GM12801 (cell line): Measurements from ENCODE around the gene KATNB1.

ENCODE experiments used
- CTCF ChIP-seq: IDR thresholded peaks from one replicate; pipeline ENCODE4 v1.5.1; 2011; ENCODE audit warnings: control low read depth; ENCODE audit not compliant: insufficient read length; ENCODE audit errors: extremely low read depth

KATNB1 gene

GRCh38 chr16:57729182-57729484 lies 6.4 kb upstream of the KATNB1 start:
- no peak for TF ChIP-seq CTCF

- no peak for TF ChIP-seq CTCF
Measured at GRCh38 chr16:57730771-57731730, 4.5 kb upstream of the KATNB1 start.

- TF ChIP-seq CTCF, result no peak
Measured at GRCh38 chr16:57732037-57732436, 3.5 kb upstream of the KATNB1 start.

GRCh38 chr16:57732714-57733113 lies 2.9 kb upstream of the KATNB1 start:
- TF ChIP-seq CTCF, result no peak

- TF ChIP-seq CTCF, result no peak
Measured at GRCh38 chr16:57734308-57734924, 1.2 kb upstream of the KATNB1 start.

- TF ChIP-seq CTCF, result no peak
Measured at GRCh38 chr16:57734925-57735754, 430 bp upstream of the KATNB1 start.
